ENCODE data around the gene RASA3.
A peak's percentile ranks its signal among the peaks of the same experiment; 100 is the strongest.
"Not testable (repeated sequence)": the region's sequence is repeated elsewhere in the genome, so short reads cannot be mapped to it uniquely, and the experiment has no call there.

The RASA3 gene

GRCh38 chr13:114020750-114021463 is 111.5 kb downstream of the RASA3 start:
- no peak for DNase-seq (ENCODE audit: low read depth in 2 of 2)

GRCh38 chr13:114020134-114020533 is 112.3 kb downstream of the RASA3 start:
- DNase-seq (ENCODE audit: low read depth in 2 of 2): not testable (repeated sequence)

GRCh38 chr13:114019367-114019766 is 113.1 kb downstream of the RASA3 start:
- peak; percentile 37 to 50 for DNase-seq (ENCODE audit: low read depth in 2 of 2)

GRCh38 chr13:114018461-114019055 is 113.9 kb downstream of the RASA3 start:
- no peak for DNase-seq (ENCODE audit: low read depth in 2 of 2)

GRCh38 chr13:114017966-114018365 is 114.5 kb downstream of the RASA3 start:
- DNase-seq (ENCODE audit: low read depth in 2 of 2): no peak

GRCh38 chr13:114017028-114017630 is 115.3 kb downstream of the RASA3 start:
- DNase-seq (ENCODE audit: low read depth in 2 of 2): no peak

GRCh38 chr13:114016321-114017027 is 115.9 kb downstream of the RASA3 start:
- DNase-seq (ENCODE audit: low read depth in 2 of 2): no peak

GRCh38 chr13:114015969-114016295 is 116.5 kb downstream of the RASA3 start:
- DNase-seq (ENCODE audit: low read depth in 2 of 2): no peak

- no peak for DNase-seq (ENCODE audit: low read depth in 2 of 2)
Observed at GRCh38 chr13:114015111-114015968, 117.1 kb downstream of the RASA3 start.

- no peak for DNase-seq (ENCODE audit: low read depth in 2 of 2)
Observed at GRCh38 chr13:114013952-114014629, 118.3 kb downstream of the RASA3 start.

GRCh38 chr13:114013336-114013735 is 119.1 kb downstream of the RASA3 start:
- DNase-seq (ENCODE audit: low read depth in 2 of 2): no peak

- no peak for DNase-seq (ENCODE audit: low read depth in 2 of 2)
Observed at GRCh38 chr13:114012921-114013320, 119.5 kb downstream of the RASA3 start.

GRCh38 chr13:114012141-114012540 is 120.3 kb downstream of the RASA3 start:
- no peak for DNase-seq (ENCODE audit: low read depth in 2 of 2)

GRCh38 chr13:114011226-114011625 is 121.2 kb downstream of the RASA3 start:
- DNase-seq (ENCODE audit: low read depth in 2 of 2): no peak

GRCh38 chr13:114010401-114011101 is 121.9 kb downstream of the RASA3 start:
- DNase-seq (ENCODE audit: low read depth in 2 of 2): no peak

GRCh38 chr13:114009590-114010400 is 122.6 kb downstream of the RASA3 start:
- DNase-seq (ENCODE audit: low read depth in 2 of 2): no peak

GRCh38 chr13:114008964-114009589 is 123.3 kb downstream of the RASA3 start:
- DNase-seq (ENCODE audit: low read depth in 2 of 2): no peak

- no peak for DNase-seq (ENCODE audit: low read depth in 2 of 2)
Observed at GRCh38 chr13:114007566-114007965, 124.9 kb downstream of the RASA3 start.

GRCh38 chr13:114005206-114005724 is 127.2 kb downstream of the RASA3 start:
- no peak for DNase-seq (ENCODE audit: low read depth in 2 of 2)
